ENCODE data around the gene AMBRA1.

Gene AMBRA1

DNA sequence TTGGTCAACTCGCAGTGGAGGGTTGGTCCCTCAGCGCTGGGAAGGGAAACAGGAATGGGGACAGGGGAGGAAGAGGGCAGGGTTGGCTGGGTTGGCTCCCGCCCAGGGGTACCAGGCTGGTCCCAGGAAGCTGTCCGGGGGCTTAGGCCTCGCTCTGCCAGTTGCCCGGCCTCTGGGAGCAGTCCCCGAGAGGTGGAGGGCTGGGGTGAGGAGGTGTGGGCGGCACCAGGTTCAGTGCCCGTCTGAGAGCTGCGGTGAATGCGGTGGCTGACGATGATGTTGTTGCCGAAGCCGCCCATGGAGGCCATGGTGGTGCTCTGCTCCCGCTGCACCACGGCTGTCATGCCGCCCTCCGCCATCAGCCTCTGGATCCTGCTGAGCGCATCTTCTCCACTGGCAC lies 196.3 kb downstream of the AMBRA1 start:
- DNase-seq (ENCODE audit: low spot score) = no peak

DNA sequence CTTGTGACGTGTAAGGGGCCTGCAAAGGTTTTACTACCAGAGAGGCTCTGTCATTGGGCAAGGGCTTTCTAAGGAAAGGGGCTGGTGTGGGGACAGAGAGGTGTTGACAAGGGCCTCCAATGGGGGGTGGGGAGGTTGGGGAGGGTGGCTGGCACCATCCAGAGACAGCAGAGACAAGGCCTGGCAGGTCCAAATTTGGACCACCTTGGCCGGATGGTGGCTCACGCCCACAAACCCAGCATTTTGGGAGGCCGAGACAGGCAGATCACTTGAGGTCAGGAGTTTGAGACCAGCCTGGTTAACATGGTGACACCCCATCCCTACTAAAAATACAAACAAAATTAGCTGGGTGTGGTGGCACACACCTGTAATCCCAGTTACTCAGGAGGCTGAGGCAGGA lies 200.1 kb downstream of the AMBRA1 start:
- DNase-seq (ENCODE audit: low spot score) = no peak

DNA sequence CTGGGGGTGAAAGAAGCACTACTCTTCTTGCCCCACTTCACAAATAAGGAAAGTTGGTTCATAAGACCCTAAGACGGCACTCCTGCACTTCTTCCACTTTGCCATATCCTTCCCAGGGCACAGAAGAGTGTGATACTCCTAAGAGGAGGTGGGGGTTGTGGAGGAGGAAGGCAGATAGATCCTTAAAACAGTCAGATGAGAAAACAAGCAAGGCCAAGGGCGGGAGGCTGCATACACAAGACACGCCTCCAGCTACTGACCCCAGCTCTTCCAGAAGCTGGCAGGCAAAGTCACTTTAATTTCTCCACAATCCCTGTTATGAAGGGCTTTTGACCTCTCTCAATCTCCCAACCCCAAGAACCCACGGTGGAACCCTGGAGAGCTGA lies 200.6 kb downstream of the AMBRA1 start:
- no peak for DNase-seq (ENCODE audit: low spot score)

DNA sequence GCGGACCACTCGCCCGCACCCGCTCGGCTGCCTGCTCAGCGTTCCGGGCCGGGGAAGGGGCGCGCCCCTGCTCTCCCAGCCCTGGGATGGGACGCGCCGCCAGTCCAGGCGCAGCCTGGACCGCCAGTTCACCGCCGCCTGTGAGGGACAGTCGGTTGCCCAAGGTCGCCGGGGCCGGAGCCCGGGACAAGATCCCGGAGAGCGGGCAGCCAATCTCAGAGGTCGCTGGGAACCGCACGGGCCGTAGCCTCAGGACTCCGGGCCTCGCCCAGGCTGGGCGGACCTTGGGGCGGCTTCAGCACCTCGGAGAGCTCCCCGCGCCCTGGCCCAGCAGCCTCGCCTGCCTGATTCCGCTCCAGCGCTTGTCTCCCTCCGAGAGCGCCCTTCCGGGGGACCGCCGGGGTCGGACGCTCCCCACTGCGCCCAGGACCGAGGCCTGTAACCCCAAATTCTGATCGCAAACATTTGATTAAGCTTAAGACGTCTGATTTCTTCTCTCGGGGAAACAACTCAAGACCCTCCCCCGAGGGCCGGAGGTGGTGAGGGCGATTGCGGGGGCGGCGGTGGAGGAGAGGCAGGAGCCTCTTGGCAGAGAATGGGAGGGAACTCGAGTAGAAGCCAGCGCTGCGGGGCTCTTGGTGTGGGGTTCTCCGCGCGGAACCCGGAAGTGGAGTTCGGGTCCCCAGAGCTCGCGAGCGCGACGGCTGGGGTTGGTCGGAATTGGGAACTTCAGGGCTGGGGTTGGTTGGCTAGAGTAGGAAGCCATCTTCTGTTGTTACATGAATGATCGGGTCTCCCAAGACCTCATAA lies 201.2 kb downstream of the AMBRA1 start:
- peak; percentile 53 for DNase-seq (ENCODE audit: low spot score)

DNA sequence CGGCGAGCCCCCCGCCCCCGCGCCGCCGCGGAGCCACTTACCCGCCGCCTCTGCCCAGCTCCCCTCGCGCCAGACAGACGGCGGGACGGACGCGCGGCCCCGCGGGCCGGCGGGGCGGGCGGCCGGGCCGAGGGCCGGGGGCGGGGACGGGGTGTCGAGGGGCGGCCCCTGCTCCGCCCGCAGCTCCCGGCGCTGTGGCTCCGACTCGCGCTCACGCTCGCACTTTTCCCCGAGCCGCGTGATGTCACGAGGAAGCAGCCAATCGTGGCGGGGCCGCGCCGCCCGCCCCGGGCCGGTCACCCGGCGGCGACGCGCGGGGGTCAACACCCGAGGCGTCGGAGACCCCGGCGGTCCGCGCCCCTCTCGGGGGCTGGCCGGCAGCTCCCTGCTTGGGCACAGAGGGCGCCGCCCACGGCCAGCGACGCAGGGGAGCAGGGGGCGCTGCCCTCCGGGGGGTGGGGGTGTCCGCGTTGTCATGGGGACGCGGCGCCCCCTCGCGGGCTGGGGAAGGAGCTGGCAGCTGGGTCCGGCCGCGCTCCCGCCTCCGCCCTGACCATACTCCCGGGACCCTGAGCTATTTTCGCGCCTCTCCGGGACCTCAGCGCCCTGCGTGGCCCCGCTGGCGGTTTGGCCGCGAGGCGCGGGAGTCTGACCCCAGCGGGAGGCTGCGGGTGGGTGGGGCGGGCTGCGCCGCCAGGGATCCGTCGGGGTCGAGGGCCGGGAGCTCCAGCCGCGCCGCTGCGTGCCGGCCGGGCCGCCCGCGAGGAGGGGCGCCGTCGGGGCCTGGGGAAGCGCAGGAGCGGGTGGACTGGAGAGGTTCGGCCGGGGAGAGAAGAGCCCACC lies 202.0 kb downstream of the AMBRA1 start, which contains the start of gene CHRM4:
Gene CHRM4, minus strand, starts transcription at position 199 of the 843 bp plus-strand sequence. CDS start 5,219 bp downstream, outside the sequence.
- DNase-seq (ENCODE audit: low spot score) = no peak

DNA sequence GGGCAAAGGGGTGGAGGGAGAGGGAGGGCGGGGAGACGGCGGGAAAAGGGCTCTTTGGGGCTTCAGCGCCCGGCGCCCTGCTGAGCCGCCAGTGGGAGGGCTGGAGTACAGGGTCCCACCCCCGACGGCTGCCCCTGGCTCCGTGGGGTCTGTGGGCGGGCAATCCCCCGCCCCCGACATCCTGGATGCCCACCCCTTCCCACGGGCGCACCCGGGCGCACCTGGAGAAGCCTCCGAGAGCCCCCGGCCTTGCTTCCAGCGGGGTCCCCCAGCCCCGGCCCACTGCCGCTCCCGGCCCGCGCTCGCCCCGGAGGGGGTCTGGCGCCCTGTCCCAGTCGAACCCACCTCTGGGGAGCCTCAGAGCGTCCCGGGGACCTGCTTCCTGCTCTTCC lies 202.6 kb downstream of the AMBRA1 start:
- DNase-seq (ENCODE audit: low spot score) = no peak

DNA sequence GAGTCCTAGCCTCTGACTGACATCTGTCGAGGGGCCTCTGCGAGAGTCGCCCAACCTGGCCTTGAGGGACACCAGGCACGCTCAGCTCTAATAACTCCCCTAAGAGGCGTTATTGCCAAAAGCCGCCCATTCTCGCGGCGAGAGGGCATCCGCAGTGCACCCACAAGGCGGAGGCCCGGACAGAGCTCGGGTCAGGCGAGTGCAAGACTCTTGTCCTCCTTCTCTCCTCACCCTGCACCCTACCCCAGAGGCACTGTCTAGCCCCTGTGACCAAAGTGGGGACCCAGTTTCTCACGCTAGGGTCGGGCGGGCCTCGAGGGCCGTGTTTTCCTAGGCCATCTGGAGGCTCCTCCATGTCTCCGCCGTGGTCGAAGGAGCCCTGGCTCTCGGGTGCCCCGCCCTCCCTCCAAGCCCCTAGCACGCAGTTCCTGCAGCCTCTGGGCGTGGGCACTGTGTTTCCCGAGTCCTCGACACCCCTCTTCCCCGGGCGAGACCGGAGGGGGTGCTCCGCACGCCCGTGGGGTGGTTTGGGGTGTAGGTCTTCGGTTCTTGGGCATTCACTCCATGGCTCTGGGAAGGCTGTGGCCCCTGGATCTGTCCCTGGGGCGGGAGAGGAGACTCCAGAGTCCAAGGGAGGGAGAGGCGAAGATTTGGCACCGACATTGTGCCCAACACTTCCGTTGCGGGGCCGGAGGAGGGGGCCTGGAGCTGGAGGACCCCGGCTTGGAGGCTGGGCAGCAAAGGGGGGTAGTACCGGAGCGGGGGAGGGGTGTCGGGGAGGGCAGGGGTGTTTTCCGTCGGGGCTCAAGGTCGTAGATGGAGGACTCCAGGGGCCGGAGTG lies 203.3 kb downstream of the AMBRA1 start:
- DNase-seq (ENCODE audit: low spot score) = no peak

DNA sequence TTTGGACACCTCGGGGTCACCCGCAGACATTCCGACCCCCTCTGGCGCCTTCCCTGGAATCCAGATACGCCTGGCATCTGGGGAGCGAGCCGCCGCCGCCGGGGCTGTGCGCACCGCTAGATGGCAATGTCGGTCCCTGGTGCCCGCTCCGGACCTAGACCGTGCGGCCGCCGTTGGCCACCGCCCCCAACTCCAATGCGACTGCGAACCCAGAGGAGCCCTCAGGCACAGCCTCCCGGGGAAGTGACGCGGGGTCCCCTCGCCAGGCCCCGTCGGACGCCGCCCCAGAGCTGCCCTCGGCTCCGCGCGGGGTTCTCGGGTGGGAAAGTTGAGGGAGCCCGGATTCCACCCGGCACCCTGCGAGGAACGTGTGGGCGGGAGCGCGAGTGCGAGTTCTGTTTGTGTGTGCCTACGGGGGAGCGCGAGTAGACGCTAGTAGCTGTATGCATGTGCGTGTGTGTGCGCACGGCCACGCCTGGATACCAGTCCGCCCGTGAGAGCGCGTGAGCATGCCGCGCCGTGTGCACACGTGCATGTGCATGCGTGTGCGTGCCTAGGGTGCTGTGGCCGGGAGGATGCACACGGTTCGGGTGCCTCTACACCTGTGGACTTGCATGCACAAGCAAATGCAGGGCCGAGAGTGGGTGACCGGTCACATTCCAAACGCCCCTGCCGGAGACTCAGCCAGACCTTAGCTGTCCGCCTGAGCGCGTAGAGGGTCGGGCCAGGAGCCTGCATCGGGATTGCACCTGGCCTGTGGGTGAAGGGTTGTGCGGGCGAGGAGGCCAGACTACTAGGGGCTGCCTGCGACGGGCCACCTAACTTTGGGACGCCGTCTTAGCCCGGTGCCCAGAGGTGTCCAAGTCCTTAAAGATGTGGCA lies 204.1 kb downstream of the AMBRA1 start:
- DNase-seq (ENCODE audit: low spot score) = peak; percentile 71

DNA sequence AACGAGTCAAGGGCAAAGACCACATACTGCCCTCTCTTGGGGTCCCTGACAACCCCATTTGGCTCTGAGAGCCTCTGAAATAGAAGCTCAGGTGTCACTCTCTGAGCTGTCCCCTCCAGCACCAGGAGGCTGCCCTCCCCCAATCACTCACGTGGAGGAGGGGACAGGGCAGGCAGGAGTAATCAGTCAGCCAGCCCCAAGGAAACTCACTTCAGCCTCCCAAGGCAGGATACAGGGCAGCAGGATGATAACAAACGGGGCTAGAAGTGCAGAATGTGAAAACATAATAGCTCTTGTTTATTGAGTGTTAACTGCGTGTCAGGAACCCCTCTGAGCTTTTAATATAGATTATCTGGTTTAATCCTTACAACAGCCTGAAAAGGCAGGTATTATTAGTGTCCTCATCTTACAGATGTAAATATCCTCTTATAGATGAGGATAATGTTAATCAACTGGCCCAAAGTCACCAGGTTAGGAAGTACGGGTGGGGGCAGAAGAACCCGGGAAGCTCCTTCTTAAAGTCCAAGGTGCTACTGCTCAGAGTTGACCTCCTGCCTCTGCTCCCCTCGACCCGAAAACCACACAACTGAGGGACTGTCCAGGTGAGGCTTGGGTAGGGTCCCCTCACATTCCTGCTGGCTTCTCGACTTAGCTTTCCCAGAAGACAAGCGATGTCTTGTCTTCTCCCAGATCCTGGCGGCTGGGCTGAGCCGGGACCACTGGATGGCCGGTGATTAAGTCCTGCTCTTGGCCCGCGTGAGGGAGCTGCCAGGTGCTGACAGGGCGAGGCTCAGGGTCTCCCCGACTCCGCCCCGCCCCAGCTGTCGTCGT lies 205.0 kb downstream of the AMBRA1 start:
- DNase-seq (ENCODE audit: low spot score) = no peak

DNA sequence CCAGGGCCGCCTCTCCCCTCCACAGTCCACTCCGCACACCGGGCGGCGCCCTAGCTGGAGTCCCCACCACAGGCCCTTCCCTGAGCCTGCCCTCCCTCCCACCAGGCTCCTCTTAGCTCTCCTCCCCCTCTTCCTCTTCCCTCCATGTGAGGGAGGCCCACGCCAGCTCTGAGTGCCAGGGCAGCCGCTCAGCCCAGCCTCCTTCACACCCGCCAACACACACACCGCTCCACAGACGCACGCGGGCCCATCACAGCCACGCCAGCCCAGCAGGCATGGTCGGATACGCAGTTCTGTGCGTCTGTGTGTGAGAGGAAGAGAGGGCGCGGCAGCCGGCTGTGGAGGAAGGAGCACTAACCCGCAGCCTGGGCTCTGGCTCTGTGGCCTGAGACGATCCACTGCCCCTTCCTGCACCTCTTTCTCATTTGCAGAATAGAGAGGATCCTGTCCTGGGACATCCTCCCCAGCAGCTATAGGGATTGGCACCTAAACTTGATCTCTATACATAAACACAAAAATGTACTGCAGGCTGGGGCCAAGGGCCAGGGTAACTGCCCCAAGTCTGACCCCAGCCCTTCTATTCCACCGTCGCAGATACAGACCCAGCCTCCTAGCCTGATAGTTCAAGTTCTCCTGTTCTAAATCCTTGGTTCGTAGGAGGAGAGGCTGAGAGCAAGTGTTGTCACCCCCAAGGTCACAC lies 205.8 kb downstream of the AMBRA1 start:
- DNase-seq (ENCODE audit: low spot score) = no peak

DNA sequence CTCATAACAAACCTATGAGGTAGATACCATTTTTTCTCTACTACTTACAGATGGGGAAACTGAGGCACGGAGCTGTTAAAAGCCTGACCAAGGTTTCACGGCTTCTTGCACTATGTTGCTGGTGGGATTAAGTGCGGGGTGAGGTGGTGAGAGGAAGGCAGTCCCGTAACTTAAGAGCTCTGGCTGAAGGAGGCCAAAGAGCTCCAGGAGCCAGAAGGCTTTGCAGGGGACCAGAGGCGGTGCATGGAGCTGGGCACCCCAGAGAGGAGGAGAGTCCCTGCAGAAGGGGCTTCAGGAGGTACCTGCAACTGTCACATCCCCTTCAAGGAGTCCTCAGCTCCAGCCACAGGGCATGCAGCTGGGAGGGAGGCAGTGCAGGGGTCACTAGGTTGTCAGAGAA lies 206.4 kb downstream of the AMBRA1 start:
- no peak for DNase-seq (ENCODE audit: low spot score)

DNA sequence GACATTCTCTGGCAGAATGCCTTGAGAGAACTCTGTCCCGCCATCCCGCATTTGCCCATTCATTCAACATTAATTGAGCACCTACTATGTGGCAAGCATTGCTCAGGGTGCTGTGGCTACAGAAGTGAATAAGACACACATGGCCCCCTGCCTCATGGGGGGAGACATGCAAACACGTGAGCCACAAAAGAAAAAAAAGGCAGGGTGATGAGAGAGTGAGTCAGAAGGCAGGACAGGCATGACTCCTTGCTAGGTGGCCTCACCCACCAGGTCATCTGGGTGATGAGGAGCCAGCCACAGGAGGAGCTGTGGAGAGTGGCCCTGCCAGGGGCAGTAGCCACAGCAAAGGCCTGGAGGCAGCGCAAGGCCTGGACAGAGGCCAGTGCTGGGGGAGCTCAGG lies 207.1 kb downstream of the AMBRA1 start:
- no peak for DNase-seq (ENCODE audit: low spot score)

DNA sequence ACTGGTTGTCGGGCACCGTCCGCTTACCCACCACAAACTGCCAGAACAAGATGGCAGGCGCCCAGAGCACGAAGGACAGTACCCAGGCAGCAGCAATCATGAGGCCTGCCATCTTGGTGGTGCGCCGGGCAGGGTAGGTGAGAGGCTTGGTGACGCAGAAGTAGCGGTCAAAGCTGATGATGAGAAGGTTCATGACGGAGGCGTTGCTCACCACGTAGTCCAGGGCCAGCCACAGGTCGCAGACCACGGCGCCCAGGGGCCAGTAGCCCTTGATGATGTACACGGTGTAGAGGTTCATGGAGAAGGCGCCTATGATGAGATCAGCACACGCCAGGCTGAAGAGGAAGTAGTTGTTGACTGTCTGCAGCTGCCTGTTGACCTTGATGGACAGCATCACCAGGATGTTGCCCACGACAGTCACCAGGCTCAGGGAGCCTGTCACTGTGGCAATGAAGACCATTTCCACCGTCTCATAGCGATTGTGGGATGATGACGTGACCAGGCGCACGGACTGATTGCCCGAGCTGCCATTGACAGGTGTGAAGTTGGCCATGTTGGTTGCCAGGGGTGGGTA lies 207.7 kb downstream of the AMBRA1 start:
- no peak for DNase-seq (ENCODE audit: low spot score)

DNA sequence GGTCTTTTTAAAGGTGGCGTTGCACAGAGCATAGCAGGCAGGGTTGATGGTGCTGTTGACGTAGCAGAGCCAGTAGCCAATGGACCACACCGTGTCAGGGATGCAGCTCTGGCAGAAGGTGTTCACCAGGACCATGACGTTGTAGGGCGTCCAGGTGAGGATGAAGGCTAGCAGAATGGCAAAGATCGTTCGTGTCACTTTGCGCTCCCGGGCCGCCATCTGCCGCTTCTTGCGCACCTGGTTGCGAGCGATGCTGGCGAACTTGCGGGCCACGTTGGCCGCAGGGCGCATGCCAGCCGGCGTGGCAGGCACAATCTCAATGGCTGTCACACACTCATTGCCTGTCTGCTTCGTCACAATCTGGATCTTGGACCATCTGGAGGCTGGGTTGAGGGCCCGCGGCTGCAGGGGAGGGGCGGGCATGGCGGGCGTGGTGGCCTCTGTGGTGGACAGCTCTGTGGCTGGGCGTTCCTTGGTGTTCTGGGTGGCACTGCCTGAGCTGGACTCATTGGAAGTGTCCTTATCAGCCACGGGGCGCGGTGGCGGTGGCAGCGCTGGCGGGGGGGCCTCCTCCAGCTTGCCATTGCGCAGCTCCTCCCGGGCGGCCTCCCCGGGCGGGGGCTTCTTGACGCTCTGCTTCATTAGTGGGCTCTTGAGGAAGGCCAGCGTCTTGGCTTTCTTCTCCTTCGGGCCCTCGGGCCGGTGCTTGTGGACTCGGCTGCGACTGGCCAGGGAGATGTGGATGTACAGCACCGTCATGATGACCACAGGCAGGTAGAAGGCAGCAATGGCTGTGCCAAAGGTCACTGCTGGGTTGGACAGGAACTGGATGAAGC lies 208.4 kb downstream of the AMBRA1 start:
- no peak for DNase-seq (ENCODE audit: low spot score)

DNA sequence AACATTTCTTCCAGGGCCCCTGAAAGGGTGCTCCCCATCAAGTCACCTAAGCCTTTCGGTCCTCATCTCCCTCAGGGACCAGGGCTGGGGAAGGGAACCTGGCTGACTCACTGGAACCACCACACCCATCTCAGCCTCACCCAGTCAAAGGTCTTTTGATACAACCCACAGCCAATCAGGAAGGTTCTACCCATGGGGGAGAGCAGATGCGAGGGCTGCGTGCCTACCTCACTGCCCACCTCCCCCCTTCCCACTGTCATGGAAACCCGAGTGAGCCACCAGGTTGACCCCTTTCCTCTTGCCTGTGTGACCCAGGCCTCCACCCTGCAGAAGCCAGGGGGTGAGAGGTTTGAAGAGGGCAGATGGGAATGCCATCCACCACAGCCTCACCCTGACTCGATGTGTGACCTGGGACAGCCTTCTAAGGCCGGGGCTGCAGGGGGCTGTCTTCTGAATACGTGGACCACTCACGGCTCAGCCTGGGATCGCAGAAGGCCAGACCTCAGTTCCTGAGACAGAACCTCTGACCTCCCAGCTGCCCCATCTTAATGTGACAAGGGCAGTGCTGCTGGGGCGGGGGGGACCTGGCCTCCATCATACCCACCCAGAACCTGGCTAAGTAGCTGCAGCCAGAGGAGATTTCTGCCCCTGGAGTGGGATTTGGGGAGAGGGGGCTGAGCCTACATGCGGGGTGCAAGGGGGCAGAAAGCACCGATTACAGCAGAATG lies 209.7 kb downstream of the AMBRA1 start:
- DNase-seq (ENCODE audit: low spot score) = no peak

DNA sequence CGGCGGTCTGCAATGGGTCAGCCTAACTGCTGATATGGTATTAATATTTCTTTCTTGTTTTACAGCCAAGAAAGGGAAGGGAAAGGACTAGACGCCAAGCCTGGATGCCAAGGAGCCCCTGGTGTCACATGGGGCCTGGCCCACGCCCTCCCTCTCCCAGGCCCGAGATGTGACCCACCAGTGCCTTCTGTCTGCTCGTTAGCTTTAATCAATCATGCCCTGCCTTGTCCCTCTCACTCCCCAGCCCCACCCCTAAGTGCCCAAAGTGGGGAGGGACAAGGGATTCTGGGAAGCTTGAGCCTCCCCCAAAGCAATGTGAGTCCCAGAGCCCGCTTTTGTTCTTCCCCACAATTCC lies 210.4 kb downstream of the AMBRA1 start:
- DNase-seq (ENCODE audit: low spot score) = no peak

DNA sequence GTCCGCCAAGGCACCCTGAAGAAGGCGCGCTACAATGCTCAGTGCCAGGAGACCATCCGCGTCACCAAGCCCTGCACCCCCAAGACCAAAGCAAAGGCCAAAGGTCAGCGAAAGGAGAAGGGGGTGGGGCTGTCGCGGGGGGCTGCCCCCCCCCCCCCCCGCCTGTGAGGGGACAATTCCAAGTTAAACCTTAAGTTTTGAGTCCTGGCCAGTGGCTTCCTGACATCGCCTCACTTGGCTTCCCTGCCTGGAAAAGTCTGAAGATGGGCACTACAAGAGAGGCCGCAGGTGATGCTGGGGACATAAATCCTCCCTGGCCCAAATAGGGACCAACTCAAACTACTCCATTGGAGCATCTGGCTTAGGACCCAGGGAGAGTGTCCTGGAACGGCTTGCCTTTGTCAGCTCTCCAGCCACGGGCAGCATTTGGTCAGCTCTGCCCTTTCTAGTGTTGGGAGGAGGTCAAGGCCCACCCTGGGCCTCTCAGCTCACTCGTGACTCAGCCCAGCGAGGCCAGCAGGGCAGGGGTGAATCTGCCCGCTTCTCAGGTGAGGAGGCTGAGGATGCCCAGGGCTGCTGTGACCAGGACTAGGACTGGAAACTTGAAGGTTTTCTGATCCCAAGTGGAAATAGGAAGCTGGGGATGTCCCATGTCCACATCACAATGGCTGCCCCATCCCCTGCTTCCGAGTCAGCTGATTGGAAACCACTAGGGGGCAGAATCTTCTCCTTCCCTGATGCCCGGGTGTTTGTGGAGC lies 211.0 kb downstream of the AMBRA1 start:
- DNase-seq (ENCODE audit: low spot score) = peak; percentile 65

All from cerebellar cortex (tissue), 1 donor.